Ovary (tissue), 9 donors: ENCODE data around the gene TRIP13. TPM values are rescaled to one million over a fixed set of nuclear protein-coding genes. Genes with fewer than 3 reads are reported as not detected.

ENCODE experiments used
- DNase-seq, 5 donors: peaks; one replicate each; pipeline ENCODE4 v3.0.0-alpha.2; 2019 to 2020
- H3K27ac ChIP-seq, 2 donors: fragments of 200-600 bp; one replicate each; pipeline versions ENCODE4 v1.5.1 to v1.8.0; 2019 to 2022
- H3K27me3 ChIP-seq: fragments of 200-600 bp; one replicate; pipeline ENCODE4 v1.8.0; 2022
- H3K36me3 ChIP-seq: fragments of 200-600 bp; sonication (generic); one replicate; pipeline ENCODE4 v1.5.1; 2019
- H3K4me1 ChIP-seq: one replicate; pipeline ENCODE4 v1.8.1; 2013; ENCODE audit warnings: mild to moderate bottlenecking, moderate library complexity; ENCODE audit not compliant: insufficient read depth
- H3K4me3 ChIP-seq: fragments of 200-600 bp; sonication (generic); one replicate; pipeline ENCODE4 v1.5.1; 2017
- H3K9me3 ChIP-seq, 2 donors: fragments of 200-600 bp in 1 of 2; sonication (generic) in 1 of 2; one replicate each; pipeline versions ENCODE4 v1.5.1 to v1.8.1; 2013 to 2019; ENCODE audit warnings: mild to moderate bottlenecking in 1 of 2, moderate library complexity in 1 of 2
- CTCF ChIP-seq, 3 donors: fragments of 450-650 bp in 2 of 3; fragments of 200-600 bp in 1 of 3; IDR thresholded peaks; one replicate each; pipeline versions ENCODE4 v1.5.1 to v1.8.0; 2016 to 2022; ENCODE audit warnings: antibody characterized with exemption in 3 of 3, mild to moderate bottlenecking in 1 of 3
- EP300 ChIP-seq: sonication (generic); formaldehyde crosslinking; IDR thresholded peaks from one replicate; pipeline ENCODE4 v1.6.1; 2017; ENCODE audit warnings: antibody characterized with exemption
- POLR2A ChIP-seq: fragments of 450-650 bp; IDR thresholded peaks from one replicate; pipeline ENCODE4 v1.6.1; 2017; ENCODE audit warnings: antibody characterized with exemption, mild to moderate bottlenecking, moderate library complexity
- WGBS, 3 donors: extraction: QIAGEN DNeasy Blood & Tissue Kit in 1 of 3; methylation state at CpG; one replicate each; pipeline versions ENCODE4 v1.1.5 to v1.1.7; 2013 to 2017; 5-methylcytosine and 5-hydroxymethylcytosine counted together
- intact Hi-C, 4 donors: fragments of 100-400 bp; cut with DNase I; formaldehyde crosslinking; loops; one replicate each; pipeline versions ENCODE4 v1.11.0 to v1.15.1; 2022 to 2023
- polyA plus RNA-seq, 2 donors: library from polyadenylated mRNA; stranded (reverse); fragments of 200-250 nt in 1 of 2; fragments of 350-450 nt in 1 of 2; fragmentation: Illumina TruSeq in 1 of 2; extraction: RNeasy Lipid Tissue Mini Kit (QIAGEN cat#74804) in 1 of 2; gene quantifications; one replicate each; pipeline ENCODE4 v1.2.3, GENCODE V29; 2013 to 2014
- total RNA-seq, 7 donors: library from RNA; depleted of rRNA in 2 of 7; stranded (reverse); fragments of >200 nt in 2 of 7; fragmentation: NEBNext Ultra II Directional in 3 of 7; extraction: Animal tissue kit (Norgen Biotek cat#: 25700) in 3 of 7; gene quantifications; one replicate each; pipeline versions ENCODE4 v1.1.0 to v1.2.4, GENCODE V29; 2016 to 2023
- donor health status: DM: no; HTN: no; CAD: no; lungs with moderate emphysema.
- donor health status: DM: no; HTN: no; CAD: no.
- donor health status: Bipolar disorder and iron deficiency.
- donor health status: DM: yes; HTN: yes; CAD: no.
- donor health status: DM: no; HTN: no; CAD: no.
- donor health status: DM: yes; HTN: yes; CAD: no.

Gene TRIP13
- total and polyA plus RNA-seq, 9 donors: 1.3 to 3.9 (median 2.0) TPM

DNA sequence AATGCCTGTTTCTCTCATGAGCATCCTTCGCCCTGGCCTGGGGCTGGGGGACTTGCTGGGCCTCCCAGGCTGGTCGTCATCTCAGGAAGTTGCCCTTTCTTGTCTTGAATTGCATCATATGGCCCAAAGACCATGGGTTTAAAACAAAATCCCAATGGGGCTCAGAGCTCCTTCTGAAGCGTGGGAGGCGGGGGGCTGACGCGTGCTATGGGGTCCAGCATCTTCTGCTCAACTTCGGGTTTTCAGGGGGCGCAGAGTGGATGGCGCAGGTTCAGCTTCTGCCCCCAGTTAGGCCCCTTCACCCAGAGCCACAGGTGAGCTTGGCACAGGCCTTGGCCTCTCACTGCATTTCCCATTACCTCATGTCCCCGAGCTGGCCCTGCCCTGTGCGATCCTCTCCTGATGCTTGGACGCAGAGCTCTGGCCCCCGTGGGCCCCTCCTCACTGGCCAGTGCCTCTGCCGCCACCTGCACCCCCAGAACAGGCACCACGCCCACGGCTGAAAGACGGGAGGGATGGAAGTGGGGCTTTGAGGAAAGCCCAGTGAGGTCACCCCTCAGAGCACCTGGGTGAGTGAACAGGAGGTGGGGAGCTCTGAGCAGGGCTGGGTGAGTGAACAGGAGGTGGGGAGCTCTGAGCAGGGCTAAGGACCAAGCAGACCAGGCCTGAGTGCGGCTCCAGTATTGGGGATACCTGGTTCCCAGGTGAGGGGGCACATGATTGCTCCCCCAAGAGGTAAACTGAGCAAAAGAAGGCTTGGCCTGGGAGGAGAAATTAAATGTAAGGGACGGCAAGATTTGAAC lies 56.0 kb downstream of the TRIP13 start:
- Histone ChIP-seq H3K9me3 (no peaks in the 10 kb centered on the region), H3K27ac (no peak overlapping the region), H3K27me3 (no peaks in the 10 kb centered on the region), H3K36me3 (no peaks in the 10 kb centered on the region), H3K4me3 (no peak overlapping the region), H3K4me1 (peaks cover 2% of the 10 kb centered on the region)
- no peak for DNase-seq
- 90 to 91% (median 90%) methylated on average over 19 of the region's 19 CpGs for WGBS, 3 donors
- no peak for TF ChIP-seq EP300
- TF ChIP-seq POLR2A: no peak
- no peak for TF ChIP-seq CTCF (IDR thresholded peaks at IDR 0.05)
- intact Hi-C loops: no loop called here

DNA sequence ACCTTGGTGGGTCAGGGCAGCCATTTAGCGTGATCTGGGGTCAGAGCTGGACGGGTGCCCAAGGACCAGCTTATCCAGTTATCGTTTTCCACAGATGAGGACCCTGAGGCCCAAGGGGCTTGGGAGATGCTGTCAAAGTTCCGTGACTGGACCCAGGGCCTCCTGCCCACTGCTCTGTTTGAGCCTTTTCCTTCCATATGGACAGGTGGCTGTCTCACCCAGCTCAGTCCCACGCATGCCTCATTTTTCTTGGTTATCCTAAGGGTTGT lies 56.5 kb downstream of the TRIP13 start:
- TF ChIP-seq CTCF (IDR thresholded peaks at IDR 0.05) (no peak), POLR2A (no peak), EP300 (no peak)
- intact Hi-C loops: no loop called here
- Histone ChIP-seq H3K36me3 (no peaks in the 10 kb centered on the region), H3K4me1 (peaks cover 2% of the 10 kb centered on the region), H3K4me3 (no peak overlapping the region), H3K9me3 (no peaks in the 10 kb centered on the region), H3K27ac (no peak overlapping the region), H3K27me3 (no peaks in the 10 kb centered on the region)
- 69 to 83% (median 81%) methylated on average over 5 of the region's 5 CpGs for WGBS, 3 donors
- DNase-seq: no peak

- Histone ChIP-seq H3K36me3 (no peaks in the 10 kb centered on the region), H3K9me3 (no peaks in the 10 kb centered on the region), H3K4me1 (peaks cover 2% of the 10 kb centered on the region), H3K4me3 (no peak overlapping the region), H3K27ac (no peak overlapping the region), H3K27me3 (no peaks in the 10 kb centered on the region)
- 92 to 94% (median 94%) methylated on average over 17 of the region's 17 CpGs for WGBS, 3 donors
- intact Hi-C loops: no loop called here
- TF ChIP-seq POLR2A (no peak), EP300 (no peak), CTCF (IDR thresholded peaks at IDR 0.05) (no peak)
- DNase-seq: no peak
These were observed 57.3 kb downstream of the TRIP13 start for GRCh38 chr5:949815-950560.

GRCh38 chr5:951940-952596 lies 59.4 kb downstream of the TRIP13 start:
- Histone ChIP-seq H3K4me3 (no peak overlapping the region), H3K4me1 (peaks cover 5% of the 10 kb centered on the region), H3K36me3 (no peaks in the 10 kb centered on the region), H3K9me3 (no peaks in the 10 kb centered on the region), H3K27ac (no peak overlapping the region), H3K27me3 (no peaks in the 10 kb centered on the region)
- 82 to 89% (median 88%) methylated on average over 16 of the region's 16 CpGs for whole genome bisulfite sequencing, 3 donors
- intact Hi-C loops: no loop called here
- TF ChIP-seq EP300 (no peak), CTCF (IDR thresholded peaks at IDR 0.05) (no peak), POLR2A (no peak)
- DNase-seq: no peak
